HFFc6 (cell line): ENCODE measurements around the gene ZNF407. TPM values are rescaled to one million over a fixed set of nuclear protein-coding genes. Genes with fewer than 3 reads are reported as not detected.

Source experiments
- DNase-seq: peaks from one replicate; pipeline ENCODE4 v3.0.0-alpha.2; 2018
- H3K27ac Mint-ChIP-seq: 2 replicates; pipeline ENCODE4 v1.8.0; 2020; ENCODE audit warnings: mild to moderate bottlenecking, mixed read lengths
- H3K27me3 Mint-ChIP-seq: 2 replicates; pipeline ENCODE4 v1.8.0; 2021; ENCODE audit warnings: mild to moderate bottlenecking, moderate library complexity, mixed read lengths; ENCODE audit not compliant: insufficient read depth
- H3K36me3 Mint-ChIP-seq: 2 replicates; pipeline ENCODE4 v1.8.0; 2021; ENCODE audit warnings: low read depth, mixed read lengths
- H3K4me1 Mint-ChIP-seq: 2 replicates; pipeline ENCODE4 v1.8.0; 2020; ENCODE audit warnings: low read depth, mixed read lengths
- H3K4me3 Mint-ChIP-seq: 2 replicates; pipeline ENCODE4 v1.8.0; 2020; ENCODE audit warnings: mild to moderate bottlenecking, moderate library complexity, mixed read lengths
- H3K9me3 Mint-ChIP-seq: 2 replicates; pipeline ENCODE4 v1.8.0; 2020; ENCODE audit warnings: mild to moderate bottlenecking, mixed read lengths
- total RNA-seq, 6 experiments: library from RNA; stranded (reverse); fragmentation: NEBNext Ultra II Directional; extraction: Animal tissue kit (Norgen Biotek cat#: 25700); gene quantifications; 2 replicates in 1 of 6; 3 replicates in 5 of 6; pipeline ENCODE4 v1.2.3, GENCODE V29; 2021
- TF ChIP-seq, protein P1 (sequence below): fragments of 200-600 bp; sonication (generic); IDR thresholded peaks from 2 replicates; pipeline ENCODE4 v1.5.0; 2021; ENCODE audit warnings: antibody characterized with exemption, mild to moderate bottlenecking

ZNF407 gene
- total RNA-seq, 6 experiments from 2014 or later, result 7.9 to 9.7 (median 9.1) TPM

DNA sequence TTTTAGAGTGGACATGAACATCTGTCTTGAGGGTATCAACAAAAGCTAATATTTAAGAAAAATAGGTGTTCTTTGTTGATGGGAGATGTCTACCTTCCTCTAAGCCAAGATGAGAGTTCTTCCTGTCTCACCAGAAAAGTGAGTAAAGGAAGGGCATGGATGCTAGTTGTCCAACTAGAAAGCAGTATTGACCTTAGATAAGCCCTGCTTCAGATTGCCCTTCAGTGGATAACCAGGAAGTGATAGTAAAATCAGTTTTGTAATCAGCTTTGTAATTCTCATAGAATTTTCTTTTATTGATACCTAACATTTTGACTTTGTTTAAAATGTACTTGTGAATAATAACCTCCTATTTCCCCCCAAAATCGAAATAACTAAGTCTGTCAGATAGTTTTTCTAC lies 134.7 kb downstream of the ZNF407 start:
- Mint-ChIP-seq H3K27ac (peak overlapping the region; percentile 78; the same call in 1 of the 2 replicates), H3K27me3 (no peaks in the 10 kb centered on the region), H3K9me3 (no peaks in the 10 kb centered on the region), H3K4me1 (peaks cover 45% of the 10 kb centered on the region), H3K36me3 (peaks cover 23% of the 10 kb centered on the region), H3K4me3 (no peak overlapping the region)
- TF ChIP-seq, protein P1, sequence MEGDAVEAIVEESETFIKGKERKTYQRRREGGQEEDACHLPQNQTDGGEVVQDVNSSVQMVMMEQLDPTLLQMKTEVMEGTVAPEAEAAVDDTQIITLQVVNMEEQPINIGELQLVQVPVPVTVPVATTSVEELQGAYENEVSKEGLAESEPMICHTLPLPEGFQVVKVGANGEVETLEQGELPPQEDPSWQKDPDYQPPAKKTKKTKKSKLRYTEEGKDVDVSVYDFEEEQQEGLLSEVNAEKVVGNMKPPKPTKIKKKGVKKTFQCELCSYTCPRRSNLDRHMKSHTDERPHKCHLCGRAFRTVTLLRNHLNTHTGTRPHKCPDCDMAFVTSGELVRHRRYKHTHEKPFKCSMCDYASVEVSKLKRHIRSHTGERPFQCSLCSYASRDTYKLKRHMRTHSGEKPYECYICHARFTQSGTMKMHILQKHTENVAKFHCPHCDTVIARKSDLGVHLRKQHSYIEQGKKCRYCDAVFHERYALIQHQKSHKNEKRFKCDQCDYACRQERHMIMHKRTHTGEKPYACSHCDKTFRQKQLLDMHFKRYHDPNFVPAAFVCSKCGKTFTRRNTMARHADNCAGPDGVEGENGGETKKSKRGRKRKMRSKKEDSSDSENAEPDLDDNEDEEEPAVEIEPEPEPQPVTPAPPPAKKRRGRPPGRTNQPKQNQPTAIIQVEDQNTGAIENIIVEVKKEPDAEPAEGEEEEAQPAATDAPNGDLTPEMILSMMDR, result no peak
- no peak for DNase-seq

DNA sequence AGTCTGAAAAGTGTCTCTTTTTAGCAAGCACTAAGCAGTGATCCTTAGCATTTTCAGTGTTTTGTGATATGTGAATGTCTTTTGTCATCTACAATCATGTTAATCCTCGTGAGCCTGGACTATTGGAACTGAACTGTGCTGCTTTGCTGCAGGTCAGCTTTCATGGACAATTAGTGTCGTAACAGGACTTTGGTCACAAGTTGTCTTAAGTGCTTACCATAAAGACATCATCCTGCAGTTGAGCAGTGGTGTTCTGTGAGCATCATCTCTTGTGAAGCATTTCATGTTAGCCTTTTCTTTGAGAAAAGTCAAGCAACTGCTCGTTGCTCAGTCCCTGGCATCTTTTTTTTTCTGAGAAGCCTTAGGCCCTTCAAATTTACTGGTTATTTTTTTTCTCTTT lies 135.9 kb downstream of the ZNF407 start:
- Mint-ChIP-seq H3K4me3 (no peak overlapping the region), H3K9me3 (no peaks in the 10 kb centered on the region), H3K4me1 (peaks cover 41% of the 10 kb centered on the region), H3K27me3 (no peaks in the 10 kb centered on the region), H3K36me3 (peaks cover 13% of the 10 kb centered on the region; the same call in 1 of the 2 replicates), H3K27ac (no peak overlapping the region)
- no peak for DNase-seq
- TF ChIP-seq, protein P1, result no peak

DNA sequence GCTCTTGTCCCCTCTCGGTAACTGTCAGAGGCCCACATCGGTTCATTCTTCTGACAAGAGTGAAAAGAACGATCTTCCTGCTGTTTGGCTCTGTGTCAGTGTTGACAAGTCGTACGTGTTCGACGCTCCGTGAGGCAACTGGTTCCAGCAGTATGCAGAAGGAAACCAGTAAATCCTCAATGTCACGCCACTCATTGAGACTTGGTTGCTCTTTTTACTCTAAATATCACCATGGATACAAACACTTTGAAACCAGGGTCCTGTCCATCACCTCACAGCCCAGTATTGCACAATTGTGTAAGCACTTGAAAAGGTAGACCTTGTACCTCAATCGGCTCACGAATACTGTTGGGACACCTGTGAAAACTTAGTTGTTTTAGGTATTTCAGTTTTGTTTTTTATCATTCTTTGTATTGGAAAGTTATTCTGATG lies 136.4 kb downstream of the ZNF407 start:
- Mint-ChIP-seq H3K4me1 (peaks cover 36% of the 10 kb centered on the region), H3K36me3 (peaks cover 10% of the 10 kb centered on the region; the same call in 1 of the 2 replicates), H3K27ac (no peak overlapping the region), H3K4me3 (no peak overlapping the region), H3K9me3 (no peaks in the 10 kb centered on the region), H3K27me3 (no peaks in the 10 kb centered on the region)
- no peak for DNase-seq
- TF ChIP-seq, protein P1, result no peak

DNA sequence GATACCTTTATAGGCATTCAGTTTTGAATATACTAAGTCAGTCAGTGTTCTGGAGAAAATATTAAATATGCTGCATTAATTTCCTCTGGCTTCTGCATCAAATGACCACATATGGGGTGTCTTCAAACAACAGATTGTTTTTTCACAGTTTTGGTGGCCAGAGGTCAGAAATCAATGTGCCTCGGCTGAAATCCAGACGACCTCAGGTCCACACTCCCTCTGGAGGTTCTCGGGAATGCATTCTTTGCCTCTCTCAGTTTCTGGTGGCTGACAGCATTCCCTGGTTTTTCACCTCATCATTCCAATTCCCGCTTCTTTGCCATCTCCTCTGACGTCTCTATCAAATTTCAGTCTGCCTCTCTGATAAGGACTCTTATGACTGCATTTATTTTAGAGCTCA lies 142.3 kb downstream of the ZNF407 start:
- TF ChIP-seq, protein P1, result no peak
- H3K4me1 Mint-ChIP-seq, result peaks cover 27% of the 10 kb centered on the region
- H3K9me3 Mint-ChIP-seq, result no peaks in the 10 kb centered on the region
- no peak overlapping the region for H3K27ac Mint-ChIP-seq
- H3K4me3 Mint-ChIP-seq, result no peak overlapping the region
- H3K27me3 Mint-ChIP-seq, result no peaks in the 10 kb centered on the region
- H3K36me3 Mint-ChIP-seq, result no peaks in the 10 kb centered on the region
- DNase-seq, result no peak

DNA sequence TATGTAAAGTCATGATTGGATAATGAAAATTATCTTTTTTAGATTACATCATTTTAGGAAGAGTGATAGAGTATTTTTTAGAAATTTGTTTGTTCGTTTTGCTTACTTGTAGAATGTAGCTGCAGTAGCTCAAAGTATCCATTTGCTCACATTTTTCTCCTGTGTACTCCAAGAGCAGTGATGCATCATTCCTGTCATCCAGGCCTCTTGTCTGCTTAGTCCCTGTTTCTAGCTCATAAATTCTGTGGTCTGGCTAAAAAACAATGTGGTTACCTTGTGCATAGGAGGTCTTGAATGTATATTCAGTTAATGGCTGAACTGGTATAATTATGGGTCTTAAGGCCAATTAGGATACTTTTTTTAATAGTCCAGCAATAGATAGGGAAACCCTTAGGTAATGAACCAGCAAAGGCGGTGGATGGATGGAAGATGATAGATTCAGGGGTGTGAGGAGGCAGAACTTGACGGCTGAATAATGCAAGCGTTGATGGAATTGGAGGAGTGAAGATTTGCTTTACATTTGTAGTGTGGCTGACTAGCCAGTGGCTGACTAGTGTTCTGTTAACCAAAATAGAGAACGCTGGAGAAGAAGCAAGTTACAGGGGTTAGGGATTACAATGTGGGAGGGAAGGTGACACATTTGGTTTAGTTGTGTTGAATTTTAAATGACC lies 145.0 kb downstream of the ZNF407 start:
- peak overlapping the region; percentile 63 for H3K27ac Mint-ChIP-seq
- H3K4me1 Mint-ChIP-seq, result peaks cover 53% of the 10 kb centered on the region

More for the DNA sequence above, 145.0 kb downstream of the ZNF407 start:
- Mint-ChIP-seq H3K9me3 (no peaks in the 10 kb centered on the region), H3K27me3 (no peaks in the 10 kb centered on the region), H3K4me3 (no peak overlapping the region), H3K36me3 (no peaks in the 10 kb centered on the region)
- TF ChIP-seq, protein P1, result no peak
- DNase-seq, result peak; percentile 72
